BLaER1 (cell line): ENCODE measurements around the gene MAFF.

ENCODE experiments used
- H3K27ac ChIP-seq: shearing (Covaris generic); formaldehyde crosslinking; 2 replicates; pipeline ENCODE4 v1.8.1; 2022
- H3K27me3 ChIP-seq: shearing (Covaris generic); formaldehyde crosslinking; 2 replicates; pipeline ENCODE4 v1.8.1; 2022
- H3K36me3 ChIP-seq: shearing (Covaris generic); formaldehyde crosslinking; 2 replicates; pipeline ENCODE4 v1.8.1; 2022
- H3K4me1 ChIP-seq: shearing (Covaris generic); formaldehyde crosslinking; 2 replicates; pipeline ENCODE4 v1.8.1; 2022
- H3K4me2 ChIP-seq: shearing (Covaris generic); formaldehyde crosslinking; 2 replicates; pipeline ENCODE4 v1.8.1; 2022
- H3K4me3 ChIP-seq: shearing (Covaris generic); formaldehyde crosslinking; 2 replicates; pipeline ENCODE4 v1.8.1; 2022
- H3K9ac ChIP-seq: shearing (Covaris generic); formaldehyde crosslinking; 2 replicates; pipeline ENCODE4 v1.8.1; 2022
- H3K9me3 ChIP-seq: shearing (Covaris generic); formaldehyde crosslinking; 2 replicates; pipeline ENCODE4 v1.8.1; 2022
- H4K20me1 ChIP-seq: shearing (Covaris generic); formaldehyde crosslinking; 2 replicates; pipeline ENCODE4 v1.8.1; 2022
- Cebpa-rat ChIP-seq: shearing (Covaris generic); IDR thresholded peaks from 2 replicates; pipeline ENCODE4 v1.8.1; 2022

Gene MAFF

DNA sequence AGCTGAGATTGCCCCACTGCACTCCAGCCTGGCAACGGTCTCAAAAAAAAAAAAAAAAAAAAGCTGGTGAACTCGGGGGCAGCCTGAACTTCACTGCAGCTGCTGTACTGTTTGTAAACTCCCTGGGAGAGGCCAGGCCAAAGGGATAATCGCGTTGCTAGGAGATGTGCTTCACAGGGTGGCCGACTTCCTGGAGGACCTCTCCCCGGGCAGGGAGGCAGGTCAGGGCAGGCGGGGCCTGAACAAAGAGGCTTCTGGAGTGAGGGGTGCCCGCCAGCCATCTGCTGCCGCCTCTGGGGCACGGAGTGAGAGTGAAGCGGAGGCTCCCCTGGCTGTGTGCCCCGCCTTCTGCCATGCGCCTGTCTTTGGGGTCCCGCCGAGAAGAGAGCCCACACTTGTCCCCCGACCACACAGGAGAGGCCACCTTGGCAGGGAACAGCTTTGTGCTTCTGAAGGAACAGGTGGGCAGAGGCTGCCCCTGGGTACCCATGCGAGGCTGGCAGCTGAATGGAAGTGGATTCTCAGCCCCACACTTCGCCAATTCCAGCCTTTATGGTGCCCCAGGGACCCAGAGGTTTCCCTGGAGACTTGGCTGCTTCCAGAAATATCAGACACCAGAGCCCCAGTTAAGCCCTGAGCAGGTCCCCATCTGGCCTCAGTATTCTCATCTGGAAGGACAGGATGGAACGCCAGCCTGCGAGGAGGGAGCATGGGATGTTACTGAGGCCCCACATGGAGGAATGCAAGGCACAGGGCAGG lies 41.4 kb downstream of the MAFF start:
- Histone ChIP-seq H3K36me3 (peaks cover 42% of the 10 kb centered on the region), H3K9ac (peak overlapping the region; percentile 32; the same call in 1 of the 2 replicates), H3K4me2 (peak overlapping the region; percentile 89), H3K27me3 (no peaks in the 10 kb centered on the region), H3K9me3 (no peaks in the 10 kb centered on the region), H3K27ac (peak overlapping the region; percentile 67; the same call in 1 of the 2 replicates), H4K20me1 (peaks cover 45% of the 10 kb centered on the region), H3K4me1 (peaks cover 78% of the 10 kb centered on the region), H3K4me3 (no peak overlapping the region; the same call in 1 of the 2 replicates)
- no peak for TF ChIP-seq Cebpa-rat

- Histone ChIP-seq H3K36me3 (peaks cover 39% of the 10 kb centered on the region), H3K9ac (0 out of 2 replicates have a peak overlapping the region, but pooled peaks have one; percentile 32), H3K4me3 (no peak overlapping the region), H4K20me1 (peaks cover 54% of the 10 kb centered on the region), H3K27ac (peak overlapping the region; percentile 67; the same call in 1 of the 2 replicates), H3K9me3 (peaks cover 1% of the 10 kb centered on the region; the same call in 1 of the 2 replicates), H3K27me3 (no peaks in the 10 kb centered on the region), H3K4me1 (peaks cover 88% of the 10 kb centered on the region), H3K4me2 (peak overlapping the region; percentile 89)
- no peak for TF ChIP-seq Cebpa-rat
These were observed 42.3 kb downstream of the MAFF start for GRCh38 chr22:38244106-38244505.

DNA sequence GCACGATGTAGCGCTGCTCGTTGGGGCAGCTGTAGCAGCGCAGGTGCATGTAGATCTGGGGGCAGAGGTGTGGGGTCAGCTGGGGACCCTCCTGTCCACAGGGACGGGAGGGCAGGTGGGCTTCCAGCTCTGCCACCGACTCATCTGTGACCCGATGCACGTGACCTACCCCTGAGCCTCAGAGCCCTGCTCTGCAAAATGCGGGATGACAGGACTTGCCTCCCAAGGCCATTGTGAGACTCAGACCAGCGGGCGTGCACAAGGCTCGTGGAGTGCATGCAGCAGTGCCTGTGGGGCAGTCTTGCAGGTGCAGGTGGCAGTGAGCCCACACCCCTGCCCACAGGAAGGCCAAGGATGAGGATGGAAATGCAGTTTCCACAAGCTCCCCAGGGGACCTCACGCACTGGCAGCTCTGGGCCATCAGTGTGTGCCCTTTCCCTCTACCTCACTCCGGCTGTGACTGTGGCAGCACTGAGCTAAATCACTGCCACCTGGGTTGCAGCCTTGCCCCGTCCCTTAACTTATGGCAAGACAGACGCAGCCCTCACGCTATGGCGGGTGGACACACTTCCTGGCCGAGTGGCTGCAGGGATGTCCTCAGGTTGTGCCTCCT lies 44.4 kb downstream of the MAFF start:
- peak overlapping the region; percentile 46; the same call in 1 of the 2 replicates for H3K9ac ChIP-seq
- H4K20me1 ChIP-seq: peaks cover 72% of the 10 kb centered on the region
- H3K9me3 ChIP-seq: peaks cover 12% of the 10 kb centered on the region
- H3K4me3 ChIP-seq: peak overlapping the region; percentile 42; the same call in 1 of the 2 replicates
- H3K36me3 ChIP-seq: peaks cover 41% of the 10 kb centered on the region
- no peaks in the 10 kb centered on the region for H3K27me3 ChIP-seq
- H3K4me1 ChIP-seq: peaks cover 100% of the 10 kb centered on the region
- peak overlapping the region; percentile 73; the same call in 1 of the 2 replicates for H3K27ac ChIP-seq
- peak overlapping the region; percentile 89 for H3K4me2 ChIP-seq
- TF ChIP-seq Cebpa-rat: no peak

GRCh38 chr22:38246692-38247091 lies 44.9 kb downstream of the MAFF start:
- peaks cover 12% of the 10 kb centered on the region for H3K9me3 ChIP-seq
- TF ChIP-seq Cebpa-rat: no peak
- peak overlapping the region; percentile 42; the same call in 1 of the 2 replicates for H3K4me3 ChIP-seq
- peaks cover 41% of the 10 kb centered on the region for H3K36me3 ChIP-seq
- peaks cover 100% of the 10 kb centered on the region for H3K4me1 ChIP-seq
- no peaks in the 10 kb centered on the region for H3K27me3 ChIP-seq
- peak overlapping the region; percentile 73; the same call in 1 of the 2 replicates for H3K27ac ChIP-seq
- peaks cover 77% of the 10 kb centered on the region for H4K20me1 ChIP-seq
- peak overlapping the region; percentile 46; the same call in 1 of the 2 replicates for H3K9ac ChIP-seq
- H3K4me2 ChIP-seq: peak overlapping the region; percentile 89

DNA sequence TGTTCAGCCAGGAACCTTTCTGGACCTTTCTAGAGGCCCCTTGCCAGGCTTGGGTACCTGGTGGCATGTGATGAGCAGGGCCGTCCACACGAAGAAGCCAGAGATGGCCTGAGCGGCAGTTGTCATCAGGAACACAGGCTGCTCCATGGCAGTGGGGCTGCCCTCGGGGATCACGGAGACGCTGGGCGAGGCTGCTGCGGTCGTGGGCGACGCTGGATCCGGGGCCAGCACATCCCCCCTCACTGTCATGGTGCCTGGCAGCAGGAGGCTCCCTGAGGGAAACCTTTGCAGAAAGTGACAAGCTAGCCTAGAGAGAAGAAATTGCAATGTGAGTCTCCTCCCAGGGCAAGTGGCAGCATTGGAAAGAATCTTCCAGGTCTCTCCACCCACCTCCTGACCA lies 45.9 kb downstream of the MAFF start:
- peaks cover 12% of the 10 kb centered on the region for H3K9me3 ChIP-seq
- peak overlapping the region; percentile 89 for H3K4me2 ChIP-seq
- H3K36me3 ChIP-seq: peaks cover 41% of the 10 kb centered on the region
- no peak overlapping the region for H3K4me3 ChIP-seq
- TF ChIP-seq Cebpa-rat: no peak
- peaks cover 87% of the 10 kb centered on the region for H4K20me1 ChIP-seq
- peaks cover 99% of the 10 kb centered on the region for H3K4me1 ChIP-seq
- peak overlapping the region; percentile 46; the same call in 1 of the 2 replicates for H3K9ac ChIP-seq
- no peaks in the 10 kb centered on the region for H3K27me3 ChIP-seq
- H3K27ac ChIP-seq: 0 out of 2 replicates have a peak overlapping the region, but pooled peaks have one; percentile 73

- no peak for TF ChIP-seq Cebpa-rat
- peaks cover 41% of the 10 kb centered on the region for H3K36me3 ChIP-seq
- peak overlapping the region; percentile 89 for H3K4me2 ChIP-seq
- no peak overlapping the region for H3K4me3 ChIP-seq
- peaks cover 85% of the 10 kb centered on the region for H4K20me1 ChIP-seq
- peaks cover 93% of the 10 kb centered on the region for H3K4me1 ChIP-seq
- no peak overlapping the region for H3K9ac ChIP-seq
- H3K9me3 ChIP-seq: peaks cover 12% of the 10 kb centered on the region
- H3K27me3 ChIP-seq: no peaks in the 10 kb centered on the region
- no peak overlapping the region for H3K27ac ChIP-seq
These were observed 46.5 kb downstream of the MAFF start for GRCh38 chr22:38248280-38248679.

DNA sequence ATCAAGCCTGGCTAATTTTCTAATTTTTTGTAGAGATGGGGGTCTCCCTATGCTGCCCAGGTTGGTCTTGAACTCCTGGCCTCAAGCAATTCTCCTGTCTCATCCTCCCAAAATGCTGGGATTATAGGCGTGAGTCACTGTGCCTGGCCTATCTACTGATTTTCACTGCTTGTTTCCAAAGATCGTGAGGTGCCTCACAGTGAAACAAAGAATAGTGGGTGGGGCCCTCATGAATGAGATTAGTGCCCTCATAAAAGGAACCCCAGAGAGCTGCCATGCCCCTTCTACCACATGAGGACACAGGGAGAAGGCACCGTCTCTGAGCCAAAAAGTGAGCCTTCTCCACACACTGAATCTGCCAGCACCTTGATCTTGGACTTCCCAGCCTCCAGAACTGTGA lies 47.5 kb downstream of the MAFF start:
- Histone ChIP-seq H3K9me3 (peaks cover 12% of the 10 kb centered on the region), H3K9ac (no peak overlapping the region), H4K20me1 (peaks cover 75% of the 10 kb centered on the region), H3K27ac (peak overlapping the region; percentile 45; the same call in 1 of the 2 replicates), H3K36me3 (peaks cover 36% of the 10 kb centered on the region), H3K4me1 (peaks cover 83% of the 10 kb centered on the region), H3K27me3 (no peaks in the 10 kb centered on the region), H3K4me2 (peak overlapping the region; percentile 55; the same call in 1 of the 2 replicates), H3K4me3 (no peak overlapping the region)
- no peak for TF ChIP-seq Cebpa-rat

DNA sequence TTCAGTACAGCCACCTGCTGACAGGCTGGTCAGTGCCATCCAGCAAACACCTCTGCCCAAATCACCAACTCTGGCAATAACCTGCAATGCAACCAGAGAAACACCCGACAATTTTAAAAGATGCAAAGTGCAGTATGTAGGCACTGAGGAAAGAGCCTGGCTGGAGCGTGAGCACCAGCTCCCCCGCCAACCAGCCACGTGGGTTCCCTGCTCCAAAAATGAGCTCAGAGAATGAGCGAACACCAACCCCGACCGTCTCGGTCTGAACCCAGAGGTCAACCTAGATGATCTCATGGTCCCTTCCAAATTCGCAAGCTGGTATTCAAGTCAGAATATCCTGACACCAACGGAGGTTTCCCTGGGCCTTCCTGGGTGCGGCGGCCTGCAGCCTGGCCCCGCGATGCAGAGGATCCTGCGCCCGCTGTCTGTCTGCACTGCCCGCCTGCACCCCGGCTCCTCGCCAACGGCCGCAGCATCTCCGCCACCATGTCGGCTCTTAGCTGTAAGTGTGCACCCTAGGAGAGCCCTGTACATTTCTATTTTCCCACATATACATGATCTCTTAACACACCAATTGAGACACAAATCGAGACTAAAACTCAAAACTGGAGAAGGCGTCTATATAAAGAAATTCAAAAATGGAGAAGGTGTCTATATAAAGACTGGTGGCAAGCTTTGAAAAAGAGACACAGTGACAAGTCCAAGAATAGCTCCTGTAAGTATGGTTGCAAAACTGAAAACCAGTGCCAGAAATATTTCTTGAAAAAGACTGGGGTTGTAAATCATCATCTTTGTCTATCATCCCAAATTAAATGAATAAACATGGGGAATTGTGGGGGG lies 48.2 kb downstream of the MAFF start:
- H3K9ac ChIP-seq: no peak overlapping the region
- H4K20me1 ChIP-seq: peaks cover 77% of the 10 kb centered on the region
- peak overlapping the region; percentile 45 for H3K27ac ChIP-seq
- H3K36me3 ChIP-seq: peaks cover 30% of the 10 kb centered on the region
- peaks cover 76% of the 10 kb centered on the region for H3K4me1 ChIP-seq
- no peak overlapping the region for H3K4me3 ChIP-seq
- H3K4me2 ChIP-seq: peak overlapping the region; percentile 55
- H3K9me3 ChIP-seq: peaks cover 12% of the 10 kb centered on the region
- no peak for TF ChIP-seq Cebpa-rat
- H3K27me3 ChIP-seq: no peaks in the 10 kb centered on the region
